ENCODE measurements around the gene MTRFR.
A peak's percentile ranks its signal among the peaks of the same experiment; 100 is the strongest.
"Not testable (repeated sequence)": the region's sequence is repeated elsewhere in the genome, so short reads cannot be mapped to it uniquely, and the experiment has no call there.

The MTRFR gene

GRCh38 chr12:123233505-123234308, 471 bp downstream of the MTRFR start:
- Histone ChIP-seq H3K36me3 (ENCODE audit: control insufficient read depth, insufficient read depth, low read length) (no peaks in the 10 kb centered on the region), H3K4me1 (ENCODE audit: control insufficient read depth, insufficient read depth, low read length) (peaks cover 10% of the 10 kb centered on the region), H3K4me3 (ENCODE audit: low read length) (peak overlapping the region; percentile 92), H3K9ac (ENCODE audit: low read length) (peak overlapping the region; percentile 93), H3K27ac (ENCODE audit: low read depth, low read length) (peak overlapping the region; percentile 81), H3K27me3 (ENCODE audit: control insufficient read depth, insufficient read depth, low read length) (no peaks in the 10 kb centered on the region)

GRCh38 chr12:123237646-123238329, 4.6 kb downstream of the MTRFR start:
- no peak overlapping the region for H3K4me3 ChIP-seq (ENCODE audit: low read length)
- H3K4me1 ChIP-seq (ENCODE audit: control insufficient read depth, insufficient read depth, low read length): peaks cover 12% of the 10 kb centered on the region
- H3K36me3 ChIP-seq (ENCODE audit: control insufficient read depth, insufficient read depth, low read length): no peaks in the 10 kb centered on the region
- no peak overlapping the region for H3K27ac ChIP-seq (ENCODE audit: low read depth, low read length)
- no peaks in the 10 kb centered on the region for H3K27me3 ChIP-seq (ENCODE audit: control insufficient read depth, insufficient read depth, low read length)
- H3K9ac ChIP-seq (ENCODE audit: low read length): no peak overlapping the region

- H3K4me3 ChIP-seq (ENCODE audit: low read length): no peak overlapping the region
- H3K9ac ChIP-seq (ENCODE audit: low read length): no peak overlapping the region
- H3K27ac ChIP-seq (ENCODE audit: low read depth, low read length): no peak overlapping the region
- no peaks in the 10 kb centered on the region for H3K36me3 ChIP-seq (ENCODE audit: control insufficient read depth, insufficient read depth, low read length)
- H3K4me1 ChIP-seq (ENCODE audit: control insufficient read depth, insufficient read depth, low read length): peaks cover 12% of the 10 kb centered on the region
- no peaks in the 10 kb centered on the region for H3K27me3 ChIP-seq (ENCODE audit: control insufficient read depth, insufficient read depth, low read length)
These were observed 5.1 kb downstream of the MTRFR start for GRCh38 chr12:123238330-123238682.

- Histone ChIP-seq H3K27me3 (ENCODE audit: control insufficient read depth, insufficient read depth, low read length) (no peaks in the 10 kb centered on the region), H3K36me3 (ENCODE audit: control insufficient read depth, insufficient read depth, low read length) (no peaks in the 10 kb centered on the region), H3K4me1 (ENCODE audit: control insufficient read depth, insufficient read depth, low read length) (peaks cover 10% of the 10 kb centered on the region), H3K4me3 (ENCODE audit: low read length) (no peak overlapping the region), H3K27ac (ENCODE audit: low read depth, low read length) (no peak overlapping the region), H3K9ac (ENCODE audit: low read length) (no peak overlapping the region)
These were observed 5.7 kb downstream of the MTRFR start for GRCh38 chr12:123238961-123239360.

GRCh38 chr12:123242116-123242904, 9.1 kb downstream of the MTRFR start:
- H3K27ac ChIP-seq (ENCODE audit: low read depth, low read length): no peak overlapping the region
- peaks cover 7% of the 10 kb centered on the region for H3K4me1 ChIP-seq (ENCODE audit: control insufficient read depth, insufficient read depth, low read length)
- no peaks in the 10 kb centered on the region for H3K36me3 ChIP-seq (ENCODE audit: control insufficient read depth, insufficient read depth, low read length)
- H3K4me3 ChIP-seq (ENCODE audit: low read length): no peak overlapping the region
- no peaks in the 10 kb centered on the region for H3K27me3 ChIP-seq (ENCODE audit: control insufficient read depth, insufficient read depth, low read length)
- no peak overlapping the region for H3K9ac ChIP-seq (ENCODE audit: low read length)

- no peaks in the 10 kb centered on the region for H3K27me3 ChIP-seq (ENCODE audit: control insufficient read depth, insufficient read depth, low read length)
- no peak overlapping the region for H3K4me3 ChIP-seq (ENCODE audit: low read length)
- peaks cover 2% of the 10 kb centered on the region for H3K36me3 ChIP-seq (ENCODE audit: control insufficient read depth, insufficient read depth, low read length)
- H3K9ac ChIP-seq (ENCODE audit: low read length): no peak overlapping the region
- peaks cover 7% of the 10 kb centered on the region for H3K4me1 ChIP-seq (ENCODE audit: control insufficient read depth, insufficient read depth, low read length)
- H3K27ac ChIP-seq (ENCODE audit: low read depth, low read length): no peak overlapping the region
These were observed 10.5 kb downstream of the MTRFR start for GRCh38 chr12:123243671-123244262.

- peaks cover 7% of the 10 kb centered on the region for H3K4me1 ChIP-seq (ENCODE audit: control insufficient read depth, insufficient read depth, low read length)
- H3K36me3 ChIP-seq (ENCODE audit: control insufficient read depth, insufficient read depth, low read length): peaks cover 2% of the 10 kb centered on the region
- no peaks in the 10 kb centered on the region for H3K27me3 ChIP-seq (ENCODE audit: control insufficient read depth, insufficient read depth, low read length)
- no peak overlapping the region for H3K27ac ChIP-seq (ENCODE audit: low read depth, low read length)
- no peak overlapping the region for H3K9ac ChIP-seq (ENCODE audit: low read length)
- H3K4me3 ChIP-seq (ENCODE audit: low read length): no peak overlapping the region
These were observed 12.4 kb downstream of the MTRFR start for GRCh38 chr12:123245678-123246077.

GRCh38 chr12:123248129-123248528, 14.9 kb downstream of the MTRFR start:
- not testable (repeated sequence) for H3K36me3 ChIP-seq (ENCODE audit: control insufficient read depth, insufficient read depth, low read length); H3K27ac ChIP-seq (ENCODE audit: low read depth, low read length); H3K4me1 ChIP-seq (ENCODE audit: control insufficient read depth, insufficient read depth, low read length); H3K27me3 ChIP-seq (ENCODE audit: control insufficient read depth, insufficient read depth, low read length); H3K4me3 ChIP-seq (ENCODE audit: low read length); H3K9ac ChIP-seq (ENCODE audit: low read length)

GRCh38 chr12:123248996-123249741, 15.9 kb downstream of the MTRFR start:
- H3K9ac ChIP-seq (ENCODE audit: low read length); H3K27ac ChIP-seq (ENCODE audit: low read depth, low read length); H3K4me3 ChIP-seq (ENCODE audit: low read length); H3K36me3 ChIP-seq (ENCODE audit: control insufficient read depth, insufficient read depth, low read length); H3K27me3 ChIP-seq (ENCODE audit: control insufficient read depth, insufficient read depth, low read length); H3K4me1 ChIP-seq (ENCODE audit: control insufficient read depth, insufficient read depth, low read length): not testable (repeated sequence)

- H3K27me3 ChIP-seq (ENCODE audit: control insufficient read depth, insufficient read depth, low read length): no peaks in the 10 kb centered on the region
- H3K4me1 ChIP-seq (ENCODE audit: control insufficient read depth, insufficient read depth, low read length): peaks cover 4% of the 10 kb centered on the region
- no peak overlapping the region for H3K4me3 ChIP-seq (ENCODE audit: low read length)
- H3K27ac ChIP-seq (ENCODE audit: low read depth, low read length): no peak overlapping the region
- no peak overlapping the region for H3K9ac ChIP-seq (ENCODE audit: low read length)
- H3K36me3 ChIP-seq (ENCODE audit: control insufficient read depth, insufficient read depth, low read length): peaks cover 16% of the 10 kb centered on the region
These were observed 17.5 kb downstream of the MTRFR start for GRCh38 chr12:123250471-123251383.

GRCh38 chr12:123251403-123252076, 18.3 kb downstream of the MTRFR start:
- Histone ChIP-seq H3K27ac (ENCODE audit: low read depth, low read length) (no peak overlapping the region), H3K9ac (ENCODE audit: low read length) (no peak overlapping the region), H3K4me1 (ENCODE audit: control insufficient read depth, insufficient read depth, low read length) (peaks cover 4% of the 10 kb centered on the region), H3K4me3 (ENCODE audit: low read length) (no peak overlapping the region), H3K27me3 (ENCODE audit: control insufficient read depth, insufficient read depth, low read length) (no peaks in the 10 kb centered on the region), H3K36me3 (ENCODE audit: control insufficient read depth, insufficient read depth, low read length) (peaks cover 23% of the 10 kb centered on the region)
